ENCODE measurements around the gene RCAN1. TPM values are rescaled to one million over a fixed set of nuclear protein-coding genes. Genes with fewer than 3 reads are reported as not detected.

Gene RCAN1
- total and polyA plus RNA-seq, 2 of the 8 experiments (the other 6 are each of a cell fraction or from before 2014, with no cell fraction given) = 1.7 to 6.4 TPM

- no peak overlapping the region for H2AK5ac ChIP-seq (ENCODE audit: low read depth, low read length)
- H3K27me3 ChIP-seq (replicated peaks in 1 of 4; ENCODE audit: control insufficient read depth in 3 of 4, extremely low read depth in 1 of 4, insufficient read depth in 3 of 4, low read length in 3 of 4) = peaks cover 7 to 23% (median 16%) of the 10 kb centered on the region in 4 experiments
- H3K18ac ChIP-seq (ENCODE audit: extremely low read depth, low read length) = no peak overlapping the region
- H3K27ac ChIP-seq (ENCODE audit: low read depth, low read length) = no peak overlapping the region
- no peak overlapping the region for H4K5ac ChIP-seq (ENCODE audit: insufficient read length, low read depth, low read length)
- CTCF ChIA-PET (ENCODE audit: partially characterized antibody) = interaction anchor here (1.3 to 5.3 kb wide), 5 partner anchors 8 to 100 kb away, joined by 4 to 32 read pairs (median 23); no protein-coding TSS in a partner anchor
- H3K36me3 ChIP-seq (ENCODE audit: control insufficient read depth in 2 of 4, insufficient read depth in 4 of 4, low read length in 3 of 4) = no peaks in the 10 kb centered on the region
- no peaks in the 10 kb centered on the region for H3K79me1 ChIP-seq (ENCODE audit: low read depth, low read length)
- H3K4ac ChIP-seq (replicated peaks; ENCODE audit: insufficient read length, low read depth, low read length) = no peak overlapping the region
- H4K8ac ChIP-seq (ENCODE audit: extremely low read depth, insufficient read depth, low read length) = no peak overlapping the region
- no peak overlapping the region for H3K4me3 ChIP-seq (ENCODE audit: extremely low read depth in 1 of 4, insufficient read depth in 2 of 4, low read depth in 3 of 4, low read length in 4 of 4)
- DNase-seq (ENCODE audit: low read depth in 1 of 2, low spot score in 2 of 2) (peak in 1 of 2 experiments; percentile 37), FAIRE-seq (no peak)
- H3K56ac ChIP-seq (replicated peaks; ENCODE audit: insufficient read length, low read depth, low read length) = no peak overlapping the region
- no peak overlapping the region for H2AFZ ChIP-seq (ENCODE audit: low read length)
- H3K14ac ChIP-seq (ENCODE audit: insufficient read length) = no peak overlapping the region
- H3K23me2 ChIP-seq (ENCODE audit: low read depth, low read length) = peaks cover 7% of the 10 kb centered on the region; the same call in 1 of the 2 replicates
- no peak overlapping the region for H3K4me2 ChIP-seq (ENCODE audit: insufficient read depth in 1 of 2, low read depth in 2 of 2, low read length in 2 of 2)
- no peak overlapping the region for H2BK12ac ChIP-seq (ENCODE audit: low read depth, low read length)
- peaks cover 0 to 1% of the 10 kb centered on the region in 2 experiments for H4K20me1 ChIP-seq (replicated peaks in 1 of 2; ENCODE audit: control insufficient read depth in 1 of 2, insufficient read depth in 2 of 2, low read length in 2 of 2)
- no peak overlapping the region for H3K23ac ChIP-seq (ENCODE audit: insufficient read length)
- peaks cover 0 to 3% of the 10 kb centered on the region in 2 experiments; a peak in 1 of 4 replicates for H3K9me3 ChIP-seq (ENCODE audit: insufficient read depth in 2 of 2, low read depth in 1 of 2, low read length in 1 of 2)
- H2BK15ac ChIP-seq (ENCODE audit: low read length) = no peak overlapping the region
- TF ChIP-seq MAFK (IDR thresholded peaks at IDR 0.05; ENCODE audit: low read depth, low read length) (no peak), CTCF (IDR thresholded peaks at IDR 0.05; ENCODE audit: control extremely low read depth in 1 of 3, insufficient read depth in 1 of 3, low read depth in 1 of 3, low read length in 3 of 3) (0 out of 4 replicates have a peak, but pooled peaks of 1 of the 3 experiments have one; percentile 7)
- H2BK5ac ChIP-seq (ENCODE audit: low read depth, low read length) = no peak overlapping the region
- no peaks in the 10 kb centered on the region for H3K79me2 ChIP-seq (ENCODE audit: control insufficient read depth in 1 of 2, insufficient read depth in 2 of 2, low read length in 2 of 2)
- H3K9ac ChIP-seq (replicated peaks in 1 of 4; ENCODE audit: extremely low read depth in 1 of 4, low read depth in 3 of 4, low read length in 3 of 4) = no peak overlapping the region
- no peak overlapping the region for H4K91ac ChIP-seq (replicated peaks; ENCODE audit: insufficient read length, low read length)
- POLR2A ChIA-PET (ENCODE audit: partially characterized antibody) = no interaction called here
- H2BK20ac ChIP-seq (ENCODE audit: low read length) = no peak overlapping the region
- 72% methylated on average over 9 of the region's 9 CpGs; no CpG with 5 or more reads in 1 of the 2 experiments for WGBS, 2 experiments (ENCODE audit: extremely low coverage in 1 of 2, insufficient coverage in 1 of 2, insufficient read length in 1 of 2, insufficient replicate concordance in 2 of 2, low coverage in 1 of 2, low lambda C conversion rate in 2 of 2, missing lambda C conversion rate in 1 of 2)
- no peak overlapping the region for H2BK120ac ChIP-seq (replicated peaks; ENCODE audit: low read depth, low read length)
- H3K4me1 ChIP-seq (replicated peaks in 1 of 4; ENCODE audit: control insufficient read depth in 3 of 4, insufficient read depth in 4 of 4, low read length in 3 of 4) = peaks cover 0 to 6% (median 2%) of the 10 kb centered on the region in 4 experiments; a peak in 3 of 7 replicates
These were observed 4.9 kb downstream of the RCAN1 start for GRCh38 chr21:34609933-34610549.
